Vagina (tissue), 2 donors: ENCODE results near the gene WDR45B. TPM values are rescaled to one million over a fixed set of nuclear protein-coding genes. Genes with fewer than 3 reads are reported as not detected.

Source experiments
- DNase-seq, 2 donors: peaks; one replicate each; pipeline ENCODE4 v3.0.0-alpha.2; 2017; ENCODE audit errors: extremely low spot score in 2 of 2
- H3K27ac ChIP-seq: fragments of 200-600 bp; sonication (generic); one replicate; pipeline ENCODE4 v1.5.1; 2019
- H3K27me3 ChIP-seq: fragments of 200-600 bp; sonication (generic); one replicate; pipeline ENCODE4 v1.5.1; 2019
- H3K36me3 ChIP-seq, 2 donors: fragments of 200-600 bp; sonication (generic); one replicate each; pipeline ENCODE4 v1.5.1; 2017 to 2019
- H3K4me1 ChIP-seq: fragments of 200-600 bp; sonication (generic); one replicate; pipeline ENCODE4 v1.5.1; 2019
- H3K4me3 ChIP-seq, 2 donors: fragments of 200-600 bp; sonication (generic); 1 replicate in 1 of 2; 2 replicates in 1 of 2; pipeline ENCODE4 v1.5.1; 2016 to 2019
- H3K9me3 ChIP-seq: fragments of 200-600 bp; sonication (generic); one replicate; pipeline ENCODE4 v1.5.1; 2019
- POLR2A ChIP-seq, 2 donors: fragments of 450-650 bp; IDR thresholded peaks; one replicate each; pipeline ENCODE4 v1.6.1; 2017; ENCODE audit warnings: antibody characterized with exemption in 2 of 2, mild to moderate bottlenecking in 2 of 2, moderate library complexity in 2 of 2
- POLR2AphosphoS5 ChIP-seq, 2 donors: sonication (generic); formaldehyde crosslinking; IDR thresholded peaks; one replicate each; pipeline ENCODE4 v1.9.0; 2017; ENCODE audit warnings: antibody characterized with exemption in 2 of 2, mild to moderate bottlenecking in 2 of 2, low read depth in 1 of 2; ENCODE audit not compliant: insufficient read depth in 1 of 2
- intact Hi-C: fragments of 100-400 bp; cut with DNase I; formaldehyde crosslinking; loops from one replicate; pipeline ENCODE4 v1.15.1; 2023
- total RNA-seq: library from RNA; depleted of rRNA; stranded (reverse); fragments of >200 nt; gene quantifications from one replicate; pipeline ENCODE4 v1.2.3, GENCODE V29; 2016
- TF ChIP-seq, protein P1 (sequence below), 3 experiments: fragments of 450-650 bp in 2 of 3; fragments of 200-600 bp in 1 of 3; sonication (generic) in 1 of 3; IDR thresholded peaks; one replicate each; pipeline ENCODE4 v1.5.1; 2017 to 2019; ENCODE audit warnings: antibody characterized with exemption in 3 of 3, mild to moderate bottlenecking in 2 of 3, moderate library complexity in 2 of 3

Gene WDR45B
- total RNA-seq, 1 donor from 2014 or later: 86.4 TPM

DNA sequence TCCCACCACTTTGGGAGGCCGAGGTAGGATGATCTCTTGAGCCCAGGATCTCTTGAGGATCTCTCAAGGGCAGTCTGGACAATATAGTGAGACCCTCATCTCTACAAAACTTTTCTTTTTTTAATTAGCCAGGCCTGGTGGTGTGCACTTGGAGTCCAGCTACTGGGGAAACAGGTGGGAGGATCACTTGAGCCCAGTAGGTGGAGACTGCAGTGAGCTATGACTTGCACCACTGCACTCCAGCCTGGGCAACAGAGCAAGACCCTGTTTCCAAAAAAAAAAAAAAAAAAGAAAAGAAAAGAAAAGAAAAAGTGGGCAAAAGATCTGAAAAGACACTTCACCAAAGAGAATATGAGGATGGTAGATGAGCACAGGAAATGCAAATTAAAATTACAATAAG lies 35.3 kb upstream of the WDR45B start:
- intact Hi-C loops: no loop called here
- Histone ChIP-seq H3K4me3 (no peak overlapping the region), H3K27me3 (no peaks in the 10 kb centered on the region)

DNA sequence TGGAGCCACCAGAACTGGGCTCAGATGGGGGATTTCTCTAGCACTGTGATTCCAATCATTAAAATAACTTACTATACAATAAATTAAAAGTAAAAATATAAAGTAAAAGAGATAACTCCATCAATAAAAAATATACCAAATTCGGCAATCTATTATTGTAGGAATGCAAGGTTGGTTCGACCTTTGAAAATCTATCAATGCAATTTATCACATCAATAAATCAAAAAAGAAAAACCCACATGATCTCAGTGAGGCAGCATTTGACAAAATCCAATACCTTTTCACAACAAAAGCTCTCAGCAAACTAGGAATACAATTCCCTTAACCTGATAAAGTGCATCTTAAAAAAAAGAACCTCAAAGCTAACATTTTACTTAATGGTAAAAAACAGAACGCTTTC lies 33.3 kb upstream of the WDR45B start:
- no peaks in the 10 kb centered on the region for H3K36me3 ChIP-seq
- no peaks in the 10 kb centered on the region for H3K27me3 ChIP-seq

More for the DNA sequence above, 35.3 kb upstream of the WDR45B start:
- Histone ChIP-seq H3K36me3 (no peaks in the 10 kb centered on the region), H3K27ac (no peak overlapping the region), H3K9me3 (peaks cover 6% of the 10 kb centered on the region), H3K4me1 (no peaks in the 10 kb centered on the region)
- TF ChIP-seq POLR2AphosphoS5 (IDR thresholded peaks at IDR 0.05; ENCODE audit: insufficient read depth in 1 of 2, low read depth in 1 of 2) (no peak), POLR2A (IDR thresholded peaks at IDR 0.05) (no peak)
- TF ChIP-seq, protein P1, sequence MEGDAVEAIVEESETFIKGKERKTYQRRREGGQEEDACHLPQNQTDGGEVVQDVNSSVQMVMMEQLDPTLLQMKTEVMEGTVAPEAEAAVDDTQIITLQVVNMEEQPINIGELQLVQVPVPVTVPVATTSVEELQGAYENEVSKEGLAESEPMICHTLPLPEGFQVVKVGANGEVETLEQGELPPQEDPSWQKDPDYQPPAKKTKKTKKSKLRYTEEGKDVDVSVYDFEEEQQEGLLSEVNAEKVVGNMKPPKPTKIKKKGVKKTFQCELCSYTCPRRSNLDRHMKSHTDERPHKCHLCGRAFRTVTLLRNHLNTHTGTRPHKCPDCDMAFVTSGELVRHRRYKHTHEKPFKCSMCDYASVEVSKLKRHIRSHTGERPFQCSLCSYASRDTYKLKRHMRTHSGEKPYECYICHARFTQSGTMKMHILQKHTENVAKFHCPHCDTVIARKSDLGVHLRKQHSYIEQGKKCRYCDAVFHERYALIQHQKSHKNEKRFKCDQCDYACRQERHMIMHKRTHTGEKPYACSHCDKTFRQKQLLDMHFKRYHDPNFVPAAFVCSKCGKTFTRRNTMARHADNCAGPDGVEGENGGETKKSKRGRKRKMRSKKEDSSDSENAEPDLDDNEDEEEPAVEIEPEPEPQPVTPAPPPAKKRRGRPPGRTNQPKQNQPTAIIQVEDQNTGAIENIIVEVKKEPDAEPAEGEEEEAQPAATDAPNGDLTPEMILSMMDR (IDR thresholded peaks at IDR 0.05): no peak
- no peak for DNase-seq

DNA sequence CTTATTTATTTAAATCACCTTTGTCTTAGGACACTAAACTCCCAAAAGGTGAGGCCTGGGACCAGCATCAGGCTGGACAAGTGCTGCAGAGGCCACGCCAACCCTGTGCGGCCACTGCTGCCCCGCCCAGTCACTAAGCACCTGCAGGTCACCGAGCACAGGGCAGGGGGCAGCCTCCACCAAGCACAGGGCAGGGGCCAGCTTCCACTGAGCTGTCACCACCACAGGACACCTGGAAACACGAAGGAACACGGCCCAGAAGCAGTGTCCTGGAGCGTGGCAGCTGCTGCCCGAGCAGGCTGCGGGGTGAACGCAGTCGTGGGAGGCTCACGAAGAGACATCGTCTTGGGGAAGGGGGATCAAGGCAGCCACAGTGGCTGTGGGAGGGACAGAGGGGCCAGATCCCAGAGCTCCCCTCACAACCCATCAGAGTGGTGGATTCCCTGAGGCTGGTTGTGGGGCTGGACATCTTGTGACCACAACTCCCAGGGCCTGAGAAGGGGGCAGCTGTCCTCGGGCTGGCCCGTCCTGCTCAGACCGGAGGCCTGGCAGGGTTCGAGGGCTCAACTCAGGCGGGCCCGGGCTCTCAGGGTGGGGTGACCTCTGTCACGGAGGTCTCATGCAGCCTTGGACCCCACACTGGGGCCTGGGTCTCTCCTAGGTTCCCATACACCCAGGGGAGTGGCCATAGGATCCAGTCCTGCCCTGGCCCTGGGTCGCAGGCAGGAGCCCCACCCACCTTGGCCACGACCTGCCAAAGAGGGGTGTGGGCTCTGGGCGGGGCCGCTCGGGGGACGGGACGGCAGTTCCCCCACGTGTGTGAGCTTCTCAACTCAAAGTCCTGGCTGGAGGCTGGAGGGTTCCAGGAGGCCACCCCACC lies 31.6 kb upstream of the WDR45B start:
- no peak overlapping the region for H3K27ac ChIP-seq
- H3K36me3 ChIP-seq: no peaks in the 10 kb centered on the region
- intact Hi-C loops: no loop called here
- H3K4me3 ChIP-seq: no peak overlapping the region
- no peaks in the 10 kb centered on the region for H3K27me3 ChIP-seq
- no peaks in the 10 kb centered on the region for H3K4me1 ChIP-seq
- DNase-seq: no peak
- H3K9me3 ChIP-seq: peaks cover 6% of the 10 kb centered on the region
- TF ChIP-seq, protein P1 (IDR thresholded peaks at IDR 0.05): no peak
- no peak for TF ChIP-seq POLR2A (IDR thresholded peaks at IDR 0.05)
- TF ChIP-seq POLR2AphosphoS5 (IDR thresholded peaks at IDR 0.05; ENCODE audit: insufficient read depth in 1 of 2, low read depth in 1 of 2): no peak

More for the DNA sequence above, 33.3 kb upstream of the WDR45B start:
- Histone ChIP-seq H3K27ac (no peak overlapping the region), H3K4me1 (no peaks in the 10 kb centered on the region), H3K9me3 (peaks cover 6% of the 10 kb centered on the region), H3K4me3 (no peak overlapping the region)
- intact Hi-C loops: no loop called here
- no peak for TF ChIP-seq POLR2AphosphoS5 (IDR thresholded peaks at IDR 0.05; ENCODE audit: insufficient read depth in 1 of 2, low read depth in 1 of 2)
- TF ChIP-seq POLR2A (IDR thresholded peaks at IDR 0.05): no peak
- TF ChIP-seq, protein P1 (IDR thresholded peaks at IDR 0.05): no peak
- DNase-seq: no peak

DNA sequence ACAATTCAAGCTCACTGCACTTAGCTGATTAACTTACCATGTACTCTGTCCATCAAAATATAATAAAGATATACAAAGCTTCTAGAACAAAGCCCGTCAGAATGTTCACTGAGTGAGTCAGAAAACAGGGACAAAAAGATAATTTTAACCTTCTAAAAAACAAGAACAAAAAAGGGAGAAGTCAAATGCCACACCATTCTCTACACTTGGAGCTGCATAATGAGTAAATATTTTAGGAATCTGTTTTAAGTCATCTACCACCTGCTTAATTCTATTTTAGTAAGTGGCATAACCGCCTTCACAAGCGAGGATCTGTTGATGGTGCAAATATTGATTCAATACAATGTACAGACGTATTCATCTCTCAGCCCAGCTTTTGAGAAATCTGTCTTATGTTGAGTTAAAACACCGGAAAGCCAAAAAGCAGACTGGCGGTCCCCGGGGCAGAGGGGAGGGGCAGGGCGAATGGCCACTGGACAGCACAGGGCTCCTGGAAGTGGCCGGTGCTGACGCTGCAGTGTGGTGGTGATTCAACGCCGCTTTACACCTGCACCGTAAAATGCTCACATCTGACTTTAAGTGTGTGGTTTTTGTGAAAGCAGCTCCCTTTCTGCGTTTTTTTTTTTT lies 30.1 kb upstream of the WDR45B start:
- no peaks in the 10 kb centered on the region for H3K27me3 ChIP-seq
- intact Hi-C loops: no loop called here
- H3K4me1 ChIP-seq: no peaks in the 10 kb centered on the region
- H3K27ac ChIP-seq: no peak overlapping the region
- no peaks in the 10 kb centered on the region for H3K36me3 ChIP-seq
- no peak for DNase-seq
- H3K4me3 ChIP-seq: no peak overlapping the region
- H3K9me3 ChIP-seq: peaks cover 6% of the 10 kb centered on the region
- TF ChIP-seq POLR2AphosphoS5 (IDR thresholded peaks at IDR 0.05; ENCODE audit: insufficient read depth in 1 of 2, low read depth in 1 of 2) (no peak), POLR2A (IDR thresholded peaks at IDR 0.05) (no peak)
- TF ChIP-seq, protein P1 (IDR thresholded peaks at IDR 0.05): no peak
